22Rv1 (cell line): ENCODE data around the gene COL16A1.

Experiments
- CTCF ChIP-seq: fragments of 450-650 bp; IDR thresholded peaks from 2 replicates; pipeline ENCODE4 v1.5.1; 2017; ENCODE audit warnings: mild to moderate bottlenecking
- ZFX ChIP-seq: fragments of 450-650 bp; IDR thresholded peaks from 2 replicates; pipeline ENCODE4 v1.6.1; 2017; ENCODE audit warnings: antibody characterized with exemption, borderline replicate concordance

DNA sequence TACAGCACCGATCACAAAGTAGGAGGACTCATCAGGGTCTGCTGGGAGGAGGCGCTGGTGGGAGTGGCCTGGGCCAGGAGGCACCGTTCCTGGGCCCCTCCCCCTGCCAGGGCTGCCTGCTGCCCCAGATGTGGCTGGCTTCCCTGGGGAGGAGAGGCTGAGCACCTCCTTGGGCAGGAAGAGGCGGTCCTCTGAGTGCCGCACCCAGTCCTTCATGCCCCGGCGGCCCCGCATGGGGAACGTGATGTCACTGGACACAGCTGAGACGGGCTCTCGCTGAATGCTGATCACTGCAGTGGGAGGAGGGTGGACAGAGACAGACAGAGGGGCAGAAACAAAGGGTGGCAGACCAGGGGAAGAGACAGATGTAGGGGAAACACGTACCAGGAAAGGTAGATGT is 35.5 kb upstream of the COL16A1 start:
- TF ChIP-seq CTCF (no peak), ZFX (no peak)
